Measurements from ENCODE around the gene ING5.

GRCh38 chr2:241759067-241759807 is 57.4 kb downstream of the ING5 start:
- TF ChIP-seq CTCF (IDR thresholded peaks at IDR 0.05) (no peak), ZFX (IDR thresholded peaks at IDR 0.05; ENCODE audit: borderline replicate concordance) (no peak)
